GM06990 (cell line): Measurements from ENCODE around the gene STK25.

Experiments
- DNase-seq: peaks from one replicate; pipeline ENCODE4 v3.0.0-alpha.2; 2011; ENCODE audit not compliant: insufficient read length; ENCODE audit errors: extremely low read depth
- H3K27me3 ChIP-seq: replicated peaks from 2 replicates; pipeline ENCODE4 v1.6.0; 2011; ENCODE audit warnings: low read length; ENCODE audit not compliant: control insufficient read depth, insufficient read depth
- H3K36me3 ChIP-seq: 2 replicates; pipeline ENCODE4 v1.5.1; 2011; ENCODE audit warnings: low read length; ENCODE audit not compliant: control insufficient read depth, insufficient read depth
- H3K4me3 ChIP-seq: replicated peaks from 2 replicates; pipeline ENCODE4 v1.5.1; 2011; ENCODE audit warnings: low read depth, mild to moderate bottlenecking, control low read depth, low read length
- TF ChIP-seq, protein P1 (sequence below): IDR thresholded peaks from 2 replicates; pipeline ENCODE4 v1.5.1; 2011; ENCODE audit warnings: low read length, control low read depth, mild to moderate bottlenecking, inconsistent platforms; ENCODE audit not compliant: insufficient read depth, poor library complexity, severe bottlenecking

The STK25 gene

DNA sequence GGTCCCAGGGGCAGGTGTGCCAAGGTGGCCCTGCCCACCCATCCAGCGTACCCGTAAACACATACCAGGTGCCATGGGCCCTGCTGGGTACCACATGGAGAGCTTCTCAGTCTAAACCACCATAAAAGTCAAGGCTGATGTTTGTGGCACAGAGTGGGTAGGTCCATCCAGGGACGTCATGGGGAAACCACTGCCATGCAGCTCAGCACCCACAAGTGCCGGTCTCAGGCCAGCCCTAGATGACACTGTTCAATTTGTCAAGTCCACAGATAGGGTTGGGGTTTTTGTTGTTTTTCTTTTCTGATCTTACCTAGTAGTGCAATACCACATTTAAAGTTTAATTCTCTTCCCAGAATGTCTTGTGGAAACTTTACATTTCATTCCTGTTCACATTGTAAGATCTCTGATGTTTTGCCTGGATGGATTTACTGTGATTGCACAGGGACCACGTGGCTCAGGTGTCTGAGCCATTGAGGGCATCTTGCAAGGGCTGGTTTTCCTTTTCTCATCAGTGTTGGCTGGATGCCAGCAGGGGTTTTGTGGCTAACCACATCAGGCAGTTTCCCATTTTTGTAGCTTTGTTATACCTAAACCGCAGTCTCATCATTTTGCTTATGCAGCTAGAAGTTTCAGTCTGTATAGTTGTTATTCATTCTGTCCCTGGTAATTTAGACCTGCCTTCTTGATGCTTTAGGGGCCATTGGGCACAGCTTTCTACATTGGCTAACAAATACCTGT lies 64.7 kb downstream of the STK25 start:
- Histone ChIP-seq H3K27me3 (no peaks in the 10 kb centered on the region), H3K4me3 (no peak overlapping the region), H3K36me3 (peaks cover 11% of the 10 kb centered on the region)
- TF ChIP-seq, protein P1, sequence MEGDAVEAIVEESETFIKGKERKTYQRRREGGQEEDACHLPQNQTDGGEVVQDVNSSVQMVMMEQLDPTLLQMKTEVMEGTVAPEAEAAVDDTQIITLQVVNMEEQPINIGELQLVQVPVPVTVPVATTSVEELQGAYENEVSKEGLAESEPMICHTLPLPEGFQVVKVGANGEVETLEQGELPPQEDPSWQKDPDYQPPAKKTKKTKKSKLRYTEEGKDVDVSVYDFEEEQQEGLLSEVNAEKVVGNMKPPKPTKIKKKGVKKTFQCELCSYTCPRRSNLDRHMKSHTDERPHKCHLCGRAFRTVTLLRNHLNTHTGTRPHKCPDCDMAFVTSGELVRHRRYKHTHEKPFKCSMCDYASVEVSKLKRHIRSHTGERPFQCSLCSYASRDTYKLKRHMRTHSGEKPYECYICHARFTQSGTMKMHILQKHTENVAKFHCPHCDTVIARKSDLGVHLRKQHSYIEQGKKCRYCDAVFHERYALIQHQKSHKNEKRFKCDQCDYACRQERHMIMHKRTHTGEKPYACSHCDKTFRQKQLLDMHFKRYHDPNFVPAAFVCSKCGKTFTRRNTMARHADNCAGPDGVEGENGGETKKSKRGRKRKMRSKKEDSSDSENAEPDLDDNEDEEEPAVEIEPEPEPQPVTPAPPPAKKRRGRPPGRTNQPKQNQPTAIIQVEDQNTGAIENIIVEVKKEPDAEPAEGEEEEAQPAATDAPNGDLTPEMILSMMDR, result no peak
- peak; percentile 61 for DNase-seq
